Activated CD4-positive, alpha-beta T cell treated with anti-CD3 and anti-CD28 coated beads, Interleukin-10, Interleukin-2, amounts not matched to agents 100 ng/mL and 50 ng/mL, durations not matched to agents 16 hours and 8 hours (primary cell): Measurements from ENCODE around the gene CHPF.

ENCODE experiments used
- DNase-seq: peaks from one replicate; pipeline ENCODE4 v3.0.0-alpha.2; 2020

CHPF gene

GRCh38 chr2:219543596-219544358, at the start of gene CHPF, which contains the start of gene TMEM198:
Gene CHPF, minus strand, starts transcription at chr2:219543809. Its CDS starts 271 bp downstream, at chr2:219543538.
Gene TMEM198, plus strand, starts transcription at chr2:219544028. Its CDS starts 700 bp downstream, at chr2:219544728.
- DNase-seq = peak; percentile 98

- no peak for DNase-seq
Observed at GRCh38 chr2:219593154-219593553, 49.5 kb upstream of the CHPF start.

- DNase-seq = no peak
Observed at GRCh38 chr2:219592736-219593135, 49.1 kb upstream of the CHPF start.

GRCh38 chr2:219591091-219591490, 47.5 kb upstream of the CHPF start:
- DNase-seq = no peak

- no peak for DNase-seq
Observed at GRCh38 chr2:219581346-219581745, 37.7 kb upstream of the CHPF start.

- no peak for DNase-seq
Observed at GRCh38 chr2:219578811-219579613, 35.4 kb upstream of the CHPF start.

GRCh38 chr2:219576505-219577388, 33.1 kb upstream of the CHPF start:
- no peak for DNase-seq

GRCh38 chr2:219575566-219576504, 32.2 kb upstream of the CHPF start:
- DNase-seq = no peak

- no peak for DNase-seq
Observed at GRCh38 chr2:219574484-219575311, 31.1 kb upstream of the CHPF start.

GRCh38 chr2:219573166-219573565, 29.6 kb upstream of the CHPF start:
- no peak for DNase-seq

- no peak for DNase-seq
Observed at GRCh38 chr2:219572237-219573001, 28.8 kb upstream of the CHPF start, which contains the start of gene INHA. Gene INHA, plus strand, starts transcription at chr2:219572310. Its CDS starts 65 bp downstream, at chr2:219572375.

GRCh38 chr2:219571311-219572236, 28.0 kb upstream of the CHPF start, which contains the start of gene OBSL1:
Gene OBSL1, minus strand, starts transcription at chr2:219571539. Its CDS starts 307 bp downstream, at chr2:219571232.
- no peak for DNase-seq

- DNase-seq = no peak
Observed at GRCh38 chr2:219570924-219571310, 27.3 kb upstream of the CHPF start.

- DNase-seq = no peak
Observed at GRCh38 chr2:219570194-219570923, 26.8 kb upstream of the CHPF start.

- DNase-seq = no peak
Observed at GRCh38 chr2:219569635-219570034, 26.0 kb upstream of the CHPF start.

GRCh38 chr2:219569041-219569440, 25.4 kb upstream of the CHPF start:
- DNase-seq = no peak

GRCh38 chr2:219567791-219568361, 24.3 kb upstream of the CHPF start:
- no peak for DNase-seq

- no peak for DNase-seq
Observed at GRCh38 chr2:219567131-219567530, 23.5 kb upstream of the CHPF start.
